Mammary epithelial cell (primary cell): Measurements from ENCODE around the gene ZBTB5.

ENCODE experiments used
- CTCF ChIP-seq, 2 donors: IDR thresholded peaks in 1 of 2; conservative IDR thresholded peaks in 1 of 2; 2 replicates each; pipeline ENCODE4 v1.5.1; 2011 to 2012; ENCODE audit warnings: inconsistent platforms in 2 of 2, low read length in 2 of 2, mild to moderate bottlenecking in 2 of 2, control low read depth in 1 of 2, low read depth in 1 of 2; ENCODE audit not compliant: insufficient read depth in 1 of 2; ENCODE audit errors: extremely low read depth in 1 of 2
- EZH2 ChIP-seq: IDR thresholded peaks from 2 replicates; pipeline ENCODE4 v1.6.1; 2012; ENCODE audit warnings: low read length, inconsistent platforms, borderline replicate concordance

GRCh38 chr9:37426846-37427245 is 38.4 kb downstream of the ZBTB5 start:
- TF ChIP-seq CTCF (conservative IDR thresholded peaks at IDR 0.05 in 1 of 2, IDR thresholded peaks at IDR 0.05 in 1 of 2; ENCODE audit: extremely low read depth in 1 of 2, insufficient read depth in 1 of 2, low read depth in 1 of 2, low read length in 2 of 2), result no peak
- no peak for TF ChIP-seq EZH2
